SU-DHL-6 (cell line): Measurements from ENCODE around the gene PDE1A.

Experiments
- H2AFZ ChIP-seq: fragments of 200-600 bp; sonication (generic); 2 replicates; pipeline ENCODE4 v1.6.1; 2014; ENCODE audit warnings: low read depth, mild to moderate bottlenecking, moderate library complexity, mixed read lengths, antibody characterized with exemption, low read length; ENCODE audit not compliant: severe bottlenecking
- H3F3A ChIP-seq: fragments of 200-600 bp; shearing (Covaris generic); 2 replicates; pipeline ENCODE4 v1.6.0; 2016; ENCODE audit warnings: antibody characterized with exemption, mild to moderate bottlenecking; ENCODE audit not compliant: insufficient read depth
- H3K27ac ChIP-seq: fragments of 200-600 bp; sonication (generic); 2 replicates; pipeline ENCODE4 v1.5.1; 2016; ENCODE audit warnings: low read depth, mild to moderate bottlenecking, low read length, moderate library complexity, mixed read lengths
- H3K27me3 ChIP-seq: fragments of 200-600 bp; sonication (generic), shearing (Covaris generic); 2 replicates; pipeline ENCODE4 v1.6.0; 2014; ENCODE audit warnings: mild to moderate bottlenecking, low read length
- H3K36me3 ChIP-seq: fragments of 200-600 bp; sonication (generic); 2 replicates; pipeline ENCODE4 v1.6.1; 2014; ENCODE audit warnings: mild to moderate bottlenecking, low read length, mixed read lengths
- H3K4me2 ChIP-seq: fragments of 300-600, 200-600 bp; shearing (Covaris generic), sonication (generic); 2 replicates; pipeline ENCODE4 v1.6.0; 2014; ENCODE audit warnings: low read length, low read depth, mild to moderate bottlenecking; ENCODE audit not compliant: poor library complexity, severe bottlenecking
- H3K4me3 ChIP-seq: fragments of 200-600 bp; sonication (generic); 2 replicates; pipeline ENCODE4 v1.5.1; 2014; ENCODE audit warnings: antibody characterized with exemption, low read length, mild to moderate bottlenecking, mixed read lengths; ENCODE audit not compliant: insufficient read depth, poor library complexity, severe bottlenecking
- H3K79me2 ChIP-seq: fragments of 200-600 bp; sonication (generic); 2 replicates; pipeline ENCODE4 v1.6.1; 2014; ENCODE audit warnings: mild to moderate bottlenecking, low read length, moderate library complexity; ENCODE audit not compliant: insufficient read depth
- H3K9ac ChIP-seq: fragments of 200-600 bp; sonication (generic); 2 replicates; pipeline ENCODE4 v1.7.0; 2014; ENCODE audit warnings: mild to moderate bottlenecking, low read length
- H3K9me2 ChIP-seq: fragments of 200-600 bp; sonication (generic); replicated peaks from 2 replicates; pipeline ENCODE4 v1.6.1; 2014; ENCODE audit warnings: low read length; ENCODE audit not compliant: insufficient read depth
- H3K9me3 ChIP-seq: fragments of 200-600 bp; sonication (generic); 2 replicates; pipeline ENCODE4 v1.6.1; 2014; ENCODE audit warnings: low read length, mixed read lengths; ENCODE audit not compliant: insufficient read depth
- H4K20me1 ChIP-seq: fragments of 200-600 bp; sonication (generic); 2 replicates; pipeline ENCODE4 v1.6.1; 2014; ENCODE audit warnings: low read depth, mild to moderate bottlenecking, antibody characterized with exemption, low read length, moderate library complexity, mixed read lengths
- CTCF ChIP-seq: fragments of 200-600 bp; sonication (generic); IDR thresholded peaks from one replicate; pipeline ENCODE4 v1.5.1; 2017; ENCODE audit warnings: antibody characterized with exemption, mild to moderate bottlenecking, low read length, moderate library complexity; ENCODE audit not compliant: insufficient read depth, poor library complexity, severe bottlenecking
- EZH2phosphoT487 ChIP-seq: fragments of 200-600 bp; sonication (generic), shearing (Covaris generic); conservative IDR thresholded peaks from 2 replicates; pipeline ENCODE4 v1.6.1; 2018; ENCODE audit warnings: mild to moderate bottlenecking, antibody characterized with exemption, low read length, moderate library complexity, mixed read lengths

The PDE1A gene

GRCh38 chr2:182207049-182207746 is 219.6 kb downstream of the PDE1A start:
- TF ChIP-seq CTCF (no peak), EZH2phosphoT487 (no peak)
- Histone ChIP-seq H2AFZ (no peak overlapping the region), H3K4me3 (no peak overlapping the region), H4K20me1 (no peaks in the 10 kb centered on the region), H3F3A (no peaks in the 10 kb centered on the region), H3K9me3 (no peaks in the 10 kb centered on the region), H3K27ac (no peak overlapping the region), H3K4me2 (no peak overlapping the region), H3K9me2 (no peaks in the 10 kb centered on the region), H3K27me3 (no peaks in the 10 kb centered on the region), H3K9ac (no peak overlapping the region), H3K79me2 (no peaks in the 10 kb centered on the region), H3K36me3 (no peaks in the 10 kb centered on the region)

GRCh38 chr2:182197529-182197928 is 229.3 kb downstream of the PDE1A start:
- no peak overlapping the region for H3K9ac ChIP-seq
- H3K4me2 ChIP-seq: no peak overlapping the region
- no peak overlapping the region for H3K27ac ChIP-seq
- H3K9me3 ChIP-seq: no peaks in the 10 kb centered on the region
- no peaks in the 10 kb centered on the region for H3K79me2 ChIP-seq
- TF ChIP-seq EZH2phosphoT487 (no peak), CTCF (no peak)
- H4K20me1 ChIP-seq: no peaks in the 10 kb centered on the region
- H2AFZ ChIP-seq: no peak overlapping the region
- H3K27me3 ChIP-seq: no peaks in the 10 kb centered on the region
- H3K9me2 ChIP-seq: no peaks in the 10 kb centered on the region
- no peaks in the 10 kb centered on the region for H3K36me3 ChIP-seq
- H3K4me3 ChIP-seq: no peak overlapping the region
- no peaks in the 10 kb centered on the region for H3F3A ChIP-seq

- Histone ChIP-seq H3K9ac (no peak overlapping the region), H3K27me3 (no peaks in the 10 kb centered on the region), H3K9me2 (no peaks in the 10 kb centered on the region), H3K27ac (no peak overlapping the region), H3K79me2 (no peaks in the 10 kb centered on the region), H3K36me3 (no peaks in the 10 kb centered on the region), H3K9me3 (no peaks in the 10 kb centered on the region), H3K4me3 (no peak overlapping the region), H2AFZ (no peak overlapping the region), H3F3A (no peaks in the 10 kb centered on the region), H3K4me2 (no peak overlapping the region), H4K20me1 (no peaks in the 10 kb centered on the region)
- TF ChIP-seq EZH2phosphoT487 (no peak), CTCF (no peak)
These were observed 233.5 kb downstream of the PDE1A start for GRCh38 chr2:182193291-182193690.
